Adrenal gland (tissue), 12 donors: Measurements from ENCODE around the gene GPR158. TPM values are rescaled to one million over a fixed set of nuclear protein-coding genes. Genes with fewer than 3 reads are reported as not detected.

Experiments used
- DNase-seq, 7 donors: peaks; one replicate each; pipeline ENCODE4 v3.0.0-alpha.2; 2019 to 2020
- H3K27ac ChIP-seq, 5 donors: fragments of 200-600 bp; sonication (generic) in 4 of 5; 1 replicate in 3 of 5; 2 replicates in 2 of 5; pipeline versions ENCODE4 v1.5.1 to v1.8.0; 2016 to 2020; ENCODE audit warnings: mild to moderate bottlenecking in 1 of 5
- H3K27me3 ChIP-seq: fragments of 200-600 bp; 2 replicates; pipeline ENCODE4 v1.8.0; 2021
- H3K36me3 ChIP-seq, 2 donors: fragments of 200-600 bp; replicated peaks in 1 of 2; 1 replicate in 1 of 2; 2 replicates in 1 of 2; pipeline versions ENCODE4 v1.5.1 to v1.8.0; 2018 to 2022
- H3K4me1 ChIP-seq, 2 donors: fragments of 200-600 bp; replicated peaks in 1 of 2; 1 replicate in 1 of 2; 2 replicates in 1 of 2; pipeline versions ENCODE4 v1.5.1 to v1.8.0; 2018 to 2021
- H3K4me3 ChIP-seq, 4 donors: fragments of 200-600 bp; sonication (generic) in 3 of 4; one replicate each; pipeline ENCODE4 v1.5.1; 2016 to 2018
- H3K9me3 ChIP-seq, 3 donors: fragments of 200-600 bp; sonication (generic) in 1 of 3; replicated peaks in 1 of 3; 1 replicate in 2 of 3; 2 replicates in 1 of 3; pipeline versions ENCODE4 v1.5.1 to v1.8.0; 2016 to 2021
- POLR2A ChIP-seq, 2 donors: fragments of 450-650 bp; IDR thresholded peaks; one replicate each; pipeline ENCODE4 v1.6.1; 2017; ENCODE audit warnings: antibody characterized with exemption in 2 of 2, mild to moderate bottlenecking in 2 of 2, moderate library complexity in 1 of 2
- WGBS, 4 donors: extraction: QIAGEN DNeasy Blood & Tissue Kit in 2 of 4; methylation state at CpG; one replicate each; pipeline versions ENCODE4 v1.1.5 to v1.1.7; 2013 to 2017; 5-methylcytosine and 5-hydroxymethylcytosine counted together
- intact Hi-C, 2 donors: fragments of 100-400 bp; cut with DNase I; formaldehyde crosslinking; loops; one replicate each; pipeline versions ENCODE4 v1.14.1 to v1.15.0; 2022 to 2023
- polyA plus RNA-seq, 3 donors: library from polyadenylated mRNA; stranded (reverse); fragments of 200-250 nt in 2 of 3; fragments of 350-450 nt in 1 of 3; fragmentation: Illumina TruSeq in 1 of 3; extraction: RNeasy Lipid Tissue Mini Kit (QIAGEN cat#74804) in 1 of 3; gene quantifications; one replicate each; pipeline ENCODE4 v1.2.3, GENCODE V29; 2013 to 2014
- total RNA-seq, 9 donors: library from RNA; depleted of rRNA in 4 of 9; stranded (reverse); fragments of >200 nt in 4 of 9; fragments of 120-200 nt in 1 of 9; fragmentation: NEBNext Ultra II Directional in 1 of 9; extraction: Animal tissue kit (Norgen Biotek cat#: 25700) in 1 of 9; gene quantifications; one replicate each; pipeline versions ENCODE4 v1.1.0 to v1.2.4, GENCODE V29; 2013 to 2023
- TF ChIP-seq, protein P1 (sequence below), 6 experiments: fragments of 450-650 bp in 4 of 6; fragments of 200-600 bp in 2 of 6; sonication (generic) in 1 of 6; IDR thresholded peaks; 1 replicate in 5 of 6; 2 replicates in 1 of 6; pipeline versions ENCODE4 v1.5.1 to v1.8.0; 2016 to 2021; ENCODE audit warnings: antibody characterized with exemption in 6 of 6, mild to moderate bottlenecking in 2 of 6, moderate library complexity in 1 of 6
- donor health status: healthy with polysubstance abuse.
- donor health status: Bipolar disorder and iron deficiency.
- donor health status: DM: yes; HTN: yes; CAD: no.
- donor health status: DM: no; HTN: no; CAD: no.
- donor health status: DM: no; HTN: no; CAD: no.
- donor health status: DM: yes; HTN: yes; CAD: no.

GPR158 gene
- total and polyA plus RNA-seq, 12 donors = 0.04 to 2.5 (median 0.94) TPM; not detected in 2

DNA sequence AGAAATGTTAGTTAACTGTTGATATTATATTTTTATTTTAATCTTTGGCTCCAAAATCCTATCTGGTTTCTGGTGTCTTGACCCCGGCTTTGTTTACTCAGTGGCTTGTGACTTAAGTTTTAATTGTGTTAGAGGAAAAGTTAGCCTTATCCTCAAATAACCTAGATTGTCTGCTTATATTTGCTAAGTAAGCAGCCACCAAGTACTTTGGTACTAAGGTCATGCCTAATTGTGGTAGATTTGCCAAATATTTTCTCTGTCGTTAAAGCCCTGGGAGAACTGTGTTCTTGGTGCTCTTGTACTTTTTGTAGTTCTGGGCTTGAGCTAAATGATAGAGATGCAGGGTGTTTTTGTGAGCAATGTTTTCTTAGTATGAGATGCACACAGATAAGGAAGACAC lies 34.8 kb downstream of the GPR158 start:
- H3K4me3 ChIP-seq = no peak overlapping the region
- no peaks in the 10 kb centered on the region for H3K4me1 ChIP-seq
- no peaks in the 10 kb centered on the region for H3K27me3 ChIP-seq
- no peak for TF ChIP-seq POLR2A (IDR thresholded peaks at IDR 0.05)
- TF ChIP-seq, protein P1, sequence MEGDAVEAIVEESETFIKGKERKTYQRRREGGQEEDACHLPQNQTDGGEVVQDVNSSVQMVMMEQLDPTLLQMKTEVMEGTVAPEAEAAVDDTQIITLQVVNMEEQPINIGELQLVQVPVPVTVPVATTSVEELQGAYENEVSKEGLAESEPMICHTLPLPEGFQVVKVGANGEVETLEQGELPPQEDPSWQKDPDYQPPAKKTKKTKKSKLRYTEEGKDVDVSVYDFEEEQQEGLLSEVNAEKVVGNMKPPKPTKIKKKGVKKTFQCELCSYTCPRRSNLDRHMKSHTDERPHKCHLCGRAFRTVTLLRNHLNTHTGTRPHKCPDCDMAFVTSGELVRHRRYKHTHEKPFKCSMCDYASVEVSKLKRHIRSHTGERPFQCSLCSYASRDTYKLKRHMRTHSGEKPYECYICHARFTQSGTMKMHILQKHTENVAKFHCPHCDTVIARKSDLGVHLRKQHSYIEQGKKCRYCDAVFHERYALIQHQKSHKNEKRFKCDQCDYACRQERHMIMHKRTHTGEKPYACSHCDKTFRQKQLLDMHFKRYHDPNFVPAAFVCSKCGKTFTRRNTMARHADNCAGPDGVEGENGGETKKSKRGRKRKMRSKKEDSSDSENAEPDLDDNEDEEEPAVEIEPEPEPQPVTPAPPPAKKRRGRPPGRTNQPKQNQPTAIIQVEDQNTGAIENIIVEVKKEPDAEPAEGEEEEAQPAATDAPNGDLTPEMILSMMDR (IDR thresholded peaks at IDR 0.05) = no peak
- H3K9me3 ChIP-seq = no peaks in the 10 kb centered on the region
- no peaks in the 10 kb centered on the region for H3K36me3 ChIP-seq
- DNase-seq = no peak
- intact Hi-C loops = no loop called here
- no peak overlapping the region for H3K27ac ChIP-seq
- 66 to 75% (median 70%) methylated on average over 2 of the region's 2 CpGs for WGBS, 4 donors

DNA sequence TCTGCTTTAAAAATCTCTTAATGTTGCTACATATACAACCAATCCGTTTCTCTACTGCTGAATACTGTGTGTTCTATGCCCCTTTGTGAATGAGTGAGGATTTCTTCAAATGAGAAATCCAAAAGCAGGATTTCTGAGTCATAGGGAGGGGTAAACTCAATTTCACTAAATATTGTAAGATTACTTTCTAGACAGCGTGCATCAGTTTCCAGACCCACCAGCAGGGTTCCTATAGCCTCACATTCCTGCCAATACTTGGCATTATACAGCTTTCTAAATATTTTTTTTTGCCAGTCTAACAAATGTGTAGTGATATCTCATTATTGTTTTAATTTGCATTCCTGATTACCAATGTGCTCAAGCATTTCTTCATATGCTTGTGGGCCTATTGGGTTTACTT lies 35.5 kb downstream of the GPR158 start:
- DNase-seq = no peak
- WGBS, 4 donors = 68 to 74% (median 73%) methylated on average over 2 of the region's 2 CpGs

DNA sequence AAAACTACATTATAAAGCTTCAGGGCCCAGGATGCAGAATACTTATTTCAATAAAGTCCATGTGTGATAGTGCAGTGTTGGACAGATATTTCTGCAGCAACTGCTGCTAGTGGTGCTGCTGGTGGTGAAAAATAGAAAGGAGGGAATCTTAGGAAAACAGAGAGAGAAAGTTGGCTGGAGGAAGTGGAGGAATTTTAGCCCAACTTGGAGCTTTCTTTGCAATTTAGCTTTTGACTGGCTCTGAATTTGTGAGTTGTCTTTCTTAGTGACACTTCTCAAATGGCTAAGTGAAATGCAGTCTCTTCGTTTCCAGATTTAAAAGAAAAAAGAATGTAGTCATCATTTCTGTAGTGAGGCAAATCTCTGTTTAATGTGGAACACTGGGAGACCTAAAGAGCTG lies 45.4 kb downstream of the GPR158 start:
- TF ChIP-seq POLR2A (IDR thresholded peaks at IDR 0.05) = no peak
- TF ChIP-seq, protein P1 (IDR thresholded peaks at IDR 0.05) = no peak
- intact Hi-C loops = no loop called here
- H3K36me3 ChIP-seq = no peaks in the 10 kb centered on the region
- no peaks in the 10 kb centered on the region for H3K4me1 ChIP-seq
- no peak overlapping the region for H3K4me3 ChIP-seq
- H3K9me3 ChIP-seq = no peaks in the 10 kb centered on the region
- DNase-seq = no peak
- no peak overlapping the region for H3K27ac ChIP-seq
- H3K27me3 ChIP-seq = no peaks in the 10 kb centered on the region
- WGBS, 4 donors = 46 to 83% (median 58%) methylated on average over 1 of the region's 1 CpG

More for the DNA sequence above, 35.5 kb downstream of the GPR158 start:
- TF ChIP-seq, protein P1 (IDR thresholded peaks at IDR 0.05) = no peak
- TF ChIP-seq POLR2A (IDR thresholded peaks at IDR 0.05) = no peak
- Histone ChIP-seq H3K27ac (no peak overlapping the region), H3K36me3 (no peaks in the 10 kb centered on the region), H3K9me3 (no peaks in the 10 kb centered on the region), H3K27me3 (no peaks in the 10 kb centered on the region), H3K4me3 (no peak overlapping the region), H3K4me1 (no peaks in the 10 kb centered on the region)
- intact Hi-C loops = no loop called here

DNA sequence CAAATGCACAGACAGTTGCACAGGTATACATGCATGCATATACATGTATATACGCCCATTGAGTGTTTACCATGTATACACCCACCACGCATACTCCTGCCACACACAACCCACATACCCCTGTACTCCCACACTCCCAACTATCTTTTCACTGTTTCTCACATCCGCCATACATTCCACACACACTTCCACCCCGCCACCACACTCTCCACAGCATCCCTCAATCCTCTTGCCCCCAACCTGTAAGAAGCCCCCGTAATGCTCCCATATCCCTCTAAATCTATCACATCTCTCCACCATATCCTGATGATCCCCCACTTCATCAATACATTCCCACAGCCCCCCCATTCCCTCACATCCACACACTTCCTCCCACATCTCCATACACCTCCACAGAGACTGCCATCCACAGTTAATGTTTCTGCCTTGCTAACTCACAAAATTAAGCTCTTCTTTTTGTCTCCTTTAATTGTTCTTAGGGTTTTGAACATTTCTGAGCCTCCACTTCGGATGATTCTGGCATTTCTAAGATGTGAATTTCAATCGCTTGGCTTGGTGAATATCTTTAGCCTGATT lies 47.4 kb downstream of the GPR158 start:
- Histone ChIP-seq H3K4me1 (no peaks in the 10 kb centered on the region), H3K27me3 (no peaks in the 10 kb centered on the region), H3K9me3 (no peaks in the 10 kb centered on the region), H3K36me3 (no peaks in the 10 kb centered on the region), H3K4me3 (no peak overlapping the region), H3K27ac (no peak overlapping the region)
- TF ChIP-seq POLR2A (IDR thresholded peaks at IDR 0.05) = no peak
- TF ChIP-seq, protein P1 (IDR thresholded peaks at IDR 0.05) = no peak
- 79 to 87% (median 81%) methylated on average over 7 of the region's 7 CpGs for WGBS, 4 donors
- DNase-seq = no peak
- intact Hi-C loops = no loop called here
